HTERT RPE-1 (cell line): Measurements from ENCODE around the gene CDON.

Experiments used
- in situ Hi-C: fragments of 300-500 bp; cut with MboI; formaldehyde crosslinking; loops from 4 replicates; pipeline ENCODE4 v1.14.3; 2020; ENCODE audit warnings: low sequenced_read_pairs

The CDON gene

DNA sequence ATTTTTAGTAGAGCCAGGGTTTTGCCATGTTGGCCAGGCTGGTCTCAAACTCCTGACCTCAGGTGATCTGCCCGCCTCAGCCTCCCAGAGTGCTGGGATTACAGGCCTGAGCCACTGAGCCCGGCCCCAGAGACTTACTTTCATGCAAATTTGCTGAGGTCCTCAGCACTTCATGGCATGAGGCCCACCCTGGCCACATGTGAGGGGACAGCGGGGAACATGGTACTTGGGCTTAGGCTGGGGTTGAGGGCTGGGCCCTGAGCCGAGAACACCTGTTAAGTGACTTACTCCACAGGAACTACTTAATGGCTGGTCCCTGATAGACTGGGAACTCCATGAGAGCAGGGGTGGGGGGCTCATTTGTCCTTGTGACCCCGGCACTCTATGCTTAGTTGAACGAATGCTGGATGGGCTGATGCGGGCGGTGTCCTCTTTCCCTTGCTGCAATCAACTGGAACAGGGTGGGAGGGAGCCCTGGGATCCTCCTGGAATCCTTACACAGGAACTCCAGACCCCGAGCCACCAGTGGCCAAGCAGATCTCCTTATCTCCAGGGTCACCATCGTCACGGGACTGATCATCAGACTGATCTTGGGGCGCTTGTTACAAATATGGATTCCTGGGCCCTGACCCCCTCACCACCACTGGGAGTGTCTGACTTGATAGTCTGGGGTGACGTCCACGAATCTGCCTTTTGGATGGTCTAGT, 115.8 kb downstream of the CDON start:
- in situ Hi-C loops = no loop called here

DNA sequence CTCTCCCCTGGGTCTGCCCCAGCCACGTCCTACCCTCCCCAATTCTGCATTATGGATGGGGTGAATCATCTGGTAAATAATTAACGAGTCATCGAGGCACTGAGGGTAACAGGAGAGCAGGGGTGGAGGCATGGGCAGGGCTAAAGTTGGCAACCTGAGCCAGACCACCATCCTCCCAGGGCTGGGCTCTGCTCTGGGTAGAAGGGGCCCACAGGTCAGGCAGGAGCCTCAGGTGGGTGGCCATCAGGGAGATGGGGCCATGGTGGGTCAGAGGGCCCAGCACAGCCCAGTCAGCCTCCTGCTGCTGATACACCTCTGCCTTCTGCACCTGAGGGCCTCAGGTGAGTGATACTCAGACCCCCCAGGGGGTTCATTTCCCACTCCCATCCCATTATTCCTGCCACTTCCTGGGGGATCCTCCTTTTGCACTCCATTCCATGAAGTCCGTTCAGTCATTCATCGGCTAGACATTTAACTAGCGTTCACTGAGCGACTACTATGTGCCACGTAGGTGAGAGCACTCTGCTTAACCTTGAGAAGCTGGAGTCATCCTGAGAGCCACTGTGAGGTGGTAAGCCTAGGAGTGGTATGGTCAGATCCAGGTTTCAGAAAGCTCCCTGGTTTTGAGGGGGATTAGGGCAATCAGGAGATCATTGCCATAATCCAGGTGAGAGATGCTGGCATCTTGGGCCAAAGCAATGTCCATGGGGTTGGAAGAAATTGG, 116.7 kb downstream of the CDON start, which contains the start of gene VSIG10L2:
Gene VSIG10L2, plus strand, starts transcription at position 248 of the 724 bp plus-strand sequence. Its CDS starts 12 bp downstream, at position 260.
- in situ Hi-C loops = no loop called here

DNA sequence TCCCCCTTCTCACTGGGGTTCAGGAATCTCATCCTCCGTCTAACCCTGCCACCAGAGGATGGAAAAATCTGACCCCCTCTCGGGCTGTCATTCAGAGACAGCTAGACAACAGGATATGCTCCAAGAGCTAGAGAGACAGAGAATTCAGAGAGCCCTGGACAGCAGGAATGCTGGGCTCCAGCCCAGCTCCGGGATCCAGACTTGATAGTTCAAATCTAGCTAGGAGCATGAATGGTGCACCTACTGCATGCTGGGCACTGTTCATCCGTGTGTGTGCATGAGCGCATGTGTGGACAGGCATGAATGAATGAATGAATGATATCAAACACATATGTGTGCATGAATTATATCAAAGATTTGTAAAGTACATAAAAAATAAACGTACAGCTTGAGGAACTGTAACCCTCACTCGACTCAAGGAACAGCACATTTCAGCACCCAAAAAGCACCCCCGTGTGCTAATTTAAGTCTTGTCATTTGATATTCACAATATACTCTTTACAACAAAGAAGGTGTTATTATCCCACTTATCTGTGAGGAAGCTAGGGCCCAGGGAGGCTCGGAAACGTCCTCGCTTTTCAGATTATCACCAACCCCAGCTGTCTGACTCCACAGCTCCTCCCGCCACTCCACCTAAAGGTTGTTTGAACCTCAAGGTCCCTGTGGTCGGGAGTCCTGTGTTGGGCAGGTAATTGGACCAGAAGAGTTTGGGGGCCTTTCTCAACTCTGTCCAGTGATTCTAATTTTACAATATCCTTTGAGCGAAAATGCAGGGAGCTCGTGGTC, 117.5 kb downstream of the CDON start:
- in situ Hi-C loops = no loop called here

DNA sequence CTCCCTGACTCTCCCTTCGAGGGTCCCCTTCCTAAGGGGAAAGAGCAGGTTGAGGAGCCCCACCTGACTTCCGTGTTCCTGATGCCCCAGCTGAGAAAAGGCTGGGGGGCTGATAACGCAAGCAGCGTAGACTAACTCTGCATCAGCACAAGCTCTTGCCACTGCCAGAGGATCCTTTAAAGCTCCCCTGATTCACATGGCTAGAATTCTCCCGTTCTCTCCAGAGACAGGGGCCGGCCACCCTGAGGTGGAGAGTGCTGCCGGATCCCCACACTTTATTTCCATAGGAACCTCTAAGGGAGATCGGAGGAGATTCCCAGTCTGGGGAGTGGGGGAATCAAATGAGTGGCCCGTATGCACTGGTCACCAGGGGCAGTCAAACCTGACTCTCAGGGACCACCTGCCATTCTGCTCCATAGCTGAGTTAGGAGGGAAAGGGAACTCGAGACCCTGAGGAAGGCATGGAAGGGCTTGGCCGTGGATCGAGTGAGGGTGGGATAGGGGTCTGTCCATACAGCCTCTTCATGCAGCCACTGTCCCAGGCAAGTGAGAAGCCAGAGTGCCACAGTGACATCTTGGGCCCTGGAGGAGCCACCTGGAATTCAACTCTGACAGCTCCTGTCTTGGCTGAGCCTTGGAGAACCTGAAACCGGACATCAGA, 118.2 kb downstream of the CDON start:
- in situ Hi-C loops = no loop called here

DNA sequence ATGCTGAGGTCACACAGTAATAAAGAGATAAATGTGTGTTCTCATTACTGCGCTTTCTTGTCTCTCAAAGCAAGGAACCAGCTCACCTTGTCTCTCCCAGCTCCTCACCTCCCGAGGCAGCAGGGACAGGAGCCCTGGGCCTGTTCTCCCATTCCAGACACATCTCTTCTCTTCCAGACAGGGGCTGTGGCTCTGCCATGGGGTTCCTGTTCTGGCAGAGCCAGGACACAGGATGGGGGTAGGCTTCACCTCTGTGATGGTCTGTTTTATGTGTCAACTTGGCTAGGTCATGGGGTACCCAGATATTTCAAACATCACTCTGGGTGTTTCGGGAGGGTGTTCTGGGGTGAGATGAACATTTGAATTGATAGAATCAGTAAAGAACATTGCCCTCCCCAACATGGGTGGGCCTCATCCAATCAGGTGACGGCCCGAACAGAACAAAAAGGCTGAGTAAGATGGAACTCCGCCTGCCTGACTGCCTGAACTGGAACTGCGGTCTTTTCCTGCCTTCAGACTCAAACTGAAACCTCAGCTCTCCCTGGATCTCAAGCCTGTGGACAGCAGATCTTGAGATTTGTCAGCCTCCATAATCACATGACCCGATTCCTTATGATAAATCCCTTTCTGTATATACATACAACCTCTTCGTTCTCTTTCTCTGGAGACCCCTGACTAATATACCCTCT, 118.9 kb downstream of the CDON start:
- in situ Hi-C loops = no loop called here

DNA sequence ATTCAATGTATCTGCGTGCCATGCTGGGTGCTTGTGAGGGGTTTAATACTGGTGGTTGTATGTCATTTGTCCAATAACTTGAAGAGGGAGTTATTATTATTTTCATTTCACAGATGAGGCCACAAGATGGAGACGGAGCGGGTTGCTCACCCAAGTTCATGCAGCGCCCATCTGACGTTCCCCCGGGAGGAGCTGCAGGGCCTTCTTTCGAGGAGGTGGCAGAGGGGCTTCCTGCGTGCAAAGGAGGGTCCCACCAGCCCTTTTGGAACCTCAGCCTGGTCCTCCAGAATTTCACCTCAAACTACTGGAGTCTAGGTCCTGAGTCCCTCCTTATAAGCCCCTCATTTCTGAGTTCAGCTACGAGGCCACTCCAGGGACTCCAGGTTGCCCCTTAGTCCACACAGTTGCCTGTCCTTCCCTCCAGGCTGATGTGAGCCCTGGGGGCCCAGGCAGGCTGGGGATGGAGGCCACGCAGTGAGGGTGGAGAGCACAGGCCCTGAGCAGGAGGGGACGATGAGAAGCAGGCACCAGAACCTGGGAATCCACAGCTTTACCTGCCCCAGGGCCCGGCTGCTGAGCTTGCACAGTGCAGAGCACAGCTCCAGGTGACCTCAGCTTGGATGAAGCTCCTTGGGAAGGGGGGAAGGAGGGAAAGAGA, 119.8 kb downstream of the CDON start:
- in situ Hi-C loops = no loop called here

DNA sequence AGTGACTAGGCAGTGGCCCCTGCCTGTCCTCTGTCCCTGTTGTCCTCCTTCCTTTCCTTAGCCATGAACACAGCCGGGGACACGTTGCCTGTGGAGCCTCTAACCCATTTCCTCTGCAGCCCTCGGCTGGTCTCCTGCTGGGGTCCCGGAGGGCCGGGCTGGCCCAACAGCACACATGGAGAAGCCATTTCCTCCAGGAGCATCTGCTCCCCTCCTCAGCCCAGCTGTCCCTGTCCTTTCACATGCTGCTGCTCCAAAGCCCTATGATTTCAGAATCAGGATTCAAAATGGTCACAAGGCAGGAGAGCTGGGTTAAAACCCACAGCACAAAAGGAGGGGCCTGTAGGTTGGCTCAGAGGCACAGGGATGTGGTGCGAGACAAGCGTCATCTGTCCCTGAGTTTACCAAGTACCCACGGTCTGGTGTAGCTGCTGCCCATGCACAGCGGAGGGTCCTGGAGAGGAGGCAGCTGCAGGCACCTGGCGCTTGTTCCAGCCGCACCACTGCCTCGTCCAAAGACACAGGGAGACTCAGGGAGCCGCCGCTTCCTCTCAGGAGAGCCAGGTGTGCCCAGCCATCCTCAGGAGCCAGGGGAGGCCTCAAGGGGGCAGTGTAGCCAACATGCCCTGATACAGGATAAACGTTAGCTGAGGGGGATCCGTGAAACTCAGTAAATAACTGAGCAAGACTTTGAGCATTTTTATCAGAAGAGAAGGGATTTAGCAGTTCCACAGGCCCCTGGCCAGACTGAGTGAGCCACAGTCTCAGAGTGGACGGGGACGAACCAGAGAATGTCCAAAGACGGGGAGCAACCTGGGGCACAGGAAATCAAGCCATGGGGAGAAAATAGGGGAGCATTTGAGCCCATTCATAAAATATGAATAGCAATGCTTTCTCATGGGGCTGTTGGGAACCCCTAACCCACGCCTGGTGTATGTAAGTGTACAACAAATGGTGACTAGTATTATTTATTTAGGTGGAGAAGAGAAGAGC, 120.8 kb downstream of the CDON start:
- in situ Hi-C loops = no loop called here

DNA sequence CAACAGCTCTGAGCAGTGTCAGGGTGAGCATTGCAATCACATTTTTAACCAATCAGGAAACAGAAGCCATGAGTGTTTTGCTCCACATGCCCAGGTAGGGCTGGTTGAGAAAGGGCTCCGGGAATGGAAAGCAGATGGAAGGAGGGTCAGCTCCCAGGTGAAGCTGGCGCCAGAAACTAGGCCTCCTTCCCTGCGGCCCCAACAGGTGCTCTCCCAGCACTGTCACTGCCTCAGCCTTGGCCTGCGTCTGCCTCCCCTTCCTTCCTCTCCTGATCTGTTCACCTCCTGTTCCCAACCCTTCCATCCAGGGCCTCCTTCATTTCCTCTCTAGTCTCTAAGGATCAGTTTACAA, 121.4 kb downstream of the CDON start:
- in situ Hi-C loops = no loop called here

DNA sequence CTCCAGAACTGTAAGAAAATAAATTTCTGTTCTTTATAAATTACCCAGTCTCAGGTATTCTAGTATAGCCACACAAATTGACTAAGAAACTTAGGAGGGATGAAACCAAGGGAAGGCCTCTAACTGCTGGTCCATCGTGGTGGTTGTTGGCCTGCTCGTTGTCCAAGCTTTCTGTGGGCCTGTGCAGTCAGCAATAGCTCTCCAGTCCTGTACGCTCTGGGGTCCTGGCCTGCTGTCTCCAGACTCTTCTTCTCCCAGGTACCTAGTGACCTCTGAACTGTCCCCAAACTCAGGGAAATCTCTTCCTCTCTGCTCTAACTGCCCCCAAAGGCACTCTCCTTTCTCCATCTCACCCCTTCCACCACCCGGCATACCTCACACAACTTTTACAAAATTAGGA, 122.5 kb downstream of the CDON start:
- in situ Hi-C loops = no loop called here

DNA sequence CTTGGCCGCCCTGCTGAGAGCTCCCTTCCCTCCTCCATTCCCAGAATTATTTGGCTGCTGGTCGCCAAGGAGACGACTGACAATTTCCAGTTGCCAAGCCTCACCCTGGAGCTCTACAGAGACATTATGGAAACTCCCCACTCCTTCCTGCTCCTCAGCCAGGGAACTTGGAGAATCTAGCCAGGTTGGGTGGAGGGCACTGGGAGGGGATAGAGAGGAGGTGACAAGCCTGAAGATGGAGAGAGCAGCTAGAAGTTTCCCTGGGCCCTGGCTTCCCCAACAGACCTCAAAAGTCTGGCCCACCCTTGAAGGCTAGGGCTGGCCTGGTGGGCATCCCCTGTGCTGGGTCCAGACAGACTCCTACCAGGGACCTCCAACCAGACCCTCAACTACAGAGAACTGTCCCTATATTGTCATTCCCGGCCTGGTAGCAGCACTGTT, 123.6 kb downstream of the CDON start:
- in situ Hi-C loops = no loop called here

DNA sequence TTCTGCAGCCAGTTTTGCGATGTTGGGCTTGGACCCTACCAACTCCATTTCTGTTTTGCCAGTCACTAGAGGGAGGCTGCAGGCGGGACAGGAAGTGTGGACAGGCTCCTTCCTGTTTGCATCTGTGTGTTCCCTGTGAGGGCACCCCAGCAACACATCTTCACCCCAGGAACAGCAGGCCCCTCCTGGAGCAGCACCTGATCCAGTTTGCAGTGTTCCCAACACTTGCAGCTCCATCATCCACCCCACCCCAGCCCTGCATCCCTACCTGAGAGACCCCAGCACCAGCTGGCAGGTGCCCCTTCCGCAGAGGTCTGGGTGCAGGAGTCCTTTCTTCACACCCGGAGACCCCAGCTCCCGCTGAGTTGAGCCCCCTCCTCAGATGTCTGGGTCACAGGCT, 124.2 kb downstream of the CDON start:
- in situ Hi-C loops = no loop called here

DNA sequence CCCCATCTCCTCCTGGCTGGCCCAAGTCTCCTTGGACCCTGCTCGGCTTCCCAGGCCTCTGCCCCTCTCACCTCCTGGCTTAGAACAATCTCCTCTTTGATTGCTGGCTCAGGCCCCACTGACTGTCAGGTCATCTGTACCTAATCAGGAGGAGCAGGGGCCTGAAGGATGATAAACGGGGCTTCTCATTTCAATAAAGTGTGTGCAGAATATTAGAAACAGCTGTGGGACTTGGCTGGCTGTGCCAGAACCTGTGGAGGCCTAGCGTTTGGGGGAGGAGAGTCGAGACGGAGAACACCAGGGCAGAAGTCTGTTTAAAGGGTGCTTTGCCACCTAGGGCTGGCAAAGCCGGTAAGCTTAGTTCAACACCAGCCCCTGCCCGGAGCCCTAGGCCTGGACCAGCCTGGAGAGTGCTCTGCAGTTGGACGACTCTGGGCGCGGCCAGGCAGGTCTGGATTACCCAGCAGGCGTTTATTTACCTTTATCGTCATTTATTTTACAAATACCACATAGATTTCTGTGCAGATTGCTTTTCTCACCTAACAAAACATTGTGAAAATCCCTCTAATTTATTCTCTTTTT, 127.0 kb downstream of the CDON start:
- in situ Hi-C loops = no loop called here

DNA sequence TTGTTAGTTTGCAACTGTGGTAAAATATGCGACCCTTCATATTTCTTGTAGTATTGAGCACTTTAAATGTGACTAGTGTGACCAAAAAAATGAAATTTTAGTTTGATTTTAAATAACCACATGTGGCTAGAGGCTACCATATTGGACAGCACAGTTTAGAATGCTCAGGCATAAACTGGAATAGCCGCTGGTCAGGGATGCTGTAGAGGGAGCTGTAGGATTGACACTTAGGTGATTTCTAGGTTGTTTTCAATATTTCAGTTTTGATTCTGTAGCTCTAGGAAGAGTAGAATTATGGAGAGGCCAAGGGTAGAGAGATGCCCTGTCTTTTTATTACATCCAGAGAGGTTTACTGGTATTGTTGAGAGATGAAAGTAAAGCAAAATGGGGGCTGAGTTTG, 127.6 kb downstream of the CDON start:
- in situ Hi-C loops = no loop called here

DNA sequence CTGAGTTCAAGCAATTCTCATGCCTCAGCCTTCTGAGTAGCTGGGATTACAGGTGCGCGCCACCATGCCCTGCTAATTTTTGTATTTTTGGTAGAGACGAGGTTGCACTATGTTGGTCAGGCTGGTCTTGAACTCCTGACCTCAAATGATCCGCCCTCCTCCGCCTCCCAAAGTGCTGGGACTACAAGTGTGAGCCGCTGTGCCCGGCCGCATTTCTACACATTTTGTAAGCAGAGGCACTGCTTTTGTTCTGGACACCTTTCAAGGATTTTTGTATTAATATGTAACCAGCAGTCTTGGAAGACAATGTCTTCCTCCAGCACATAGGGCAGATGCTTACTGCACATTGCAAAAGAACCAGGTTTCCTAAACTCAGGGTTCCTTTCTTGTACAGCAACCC, 128.2 kb downstream of the CDON start:
- in situ Hi-C loops = no loop called here

DNA sequence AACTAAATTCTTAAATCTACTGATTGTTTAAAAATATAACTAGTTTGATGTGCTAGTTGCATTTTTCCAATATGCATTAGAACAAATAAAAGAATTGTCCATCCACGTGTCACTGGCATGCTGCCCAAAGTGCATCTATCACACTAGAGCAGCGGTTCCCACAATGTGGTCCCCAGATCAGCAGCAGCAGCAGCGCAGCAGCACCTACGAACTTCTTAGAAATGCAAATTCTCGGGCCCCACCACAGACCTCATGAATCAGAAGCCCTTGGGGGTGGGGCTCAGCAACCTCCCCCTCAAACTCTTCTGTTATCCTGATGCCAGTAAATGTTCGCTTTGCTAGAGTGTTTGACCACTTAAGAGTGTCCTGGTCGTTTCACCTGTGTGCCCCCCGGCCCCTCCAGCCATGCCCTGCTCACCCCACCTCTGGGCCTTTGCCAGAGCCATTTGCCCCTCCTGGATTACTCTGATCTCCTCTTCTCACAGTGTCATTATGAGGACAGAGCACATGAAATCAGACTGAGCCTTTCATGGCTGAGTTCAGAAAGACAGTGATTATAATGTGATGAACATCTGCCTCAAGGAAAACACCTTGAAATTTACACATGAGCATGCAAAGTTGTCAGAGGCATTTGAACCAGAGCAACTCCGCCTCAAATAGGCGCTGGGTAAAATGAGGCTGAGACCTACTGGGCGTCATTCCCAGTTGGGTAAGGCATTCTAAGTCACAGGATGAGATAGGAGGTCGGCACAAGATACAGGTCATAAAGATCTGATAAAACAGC, 129.4 kb downstream of the CDON start:
- in situ Hi-C loops = no loop called here

DNA sequence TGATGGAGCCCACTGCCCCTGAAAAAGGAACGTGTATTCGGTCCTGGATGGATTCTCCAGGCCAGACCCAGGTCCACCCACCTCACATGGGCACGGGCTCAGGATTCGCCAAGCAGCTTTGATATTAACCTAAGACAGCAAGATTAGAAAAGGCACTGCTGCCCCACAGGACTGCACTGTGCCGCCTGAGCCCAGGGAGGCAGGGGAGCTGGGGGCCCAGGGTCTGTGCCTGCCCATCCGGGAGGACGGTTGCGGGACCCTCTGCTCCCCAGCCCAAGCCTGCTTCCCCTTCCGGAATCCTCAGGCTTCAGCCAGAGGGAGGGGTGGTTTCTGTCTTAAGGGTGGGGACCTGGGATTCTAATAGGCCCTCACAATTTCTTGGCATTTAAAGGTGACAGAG, 130.4 kb downstream of the CDON start:
- in situ Hi-C loops = no loop called here

DNA sequence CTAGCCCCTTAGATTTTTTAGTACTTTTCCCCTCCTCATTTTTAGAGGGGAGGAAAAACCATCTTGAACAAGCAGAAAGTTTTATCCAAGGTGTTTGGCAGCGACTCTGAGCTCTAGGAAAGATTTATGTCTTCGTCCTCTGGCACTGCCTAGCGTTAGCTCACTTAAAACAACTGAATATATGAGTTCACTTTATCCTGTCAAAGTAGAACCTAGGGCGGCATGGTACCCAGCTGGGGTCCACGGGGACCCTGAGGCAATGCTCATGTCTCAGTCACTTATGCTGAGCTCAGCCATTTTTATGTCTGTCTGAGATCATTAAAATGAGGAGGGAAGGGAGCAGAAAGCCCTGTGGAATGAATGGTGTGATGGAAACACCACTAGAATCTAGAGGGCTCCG, 131.0 kb downstream of the CDON start:
- in situ Hi-C loops = no loop called here

DNA sequence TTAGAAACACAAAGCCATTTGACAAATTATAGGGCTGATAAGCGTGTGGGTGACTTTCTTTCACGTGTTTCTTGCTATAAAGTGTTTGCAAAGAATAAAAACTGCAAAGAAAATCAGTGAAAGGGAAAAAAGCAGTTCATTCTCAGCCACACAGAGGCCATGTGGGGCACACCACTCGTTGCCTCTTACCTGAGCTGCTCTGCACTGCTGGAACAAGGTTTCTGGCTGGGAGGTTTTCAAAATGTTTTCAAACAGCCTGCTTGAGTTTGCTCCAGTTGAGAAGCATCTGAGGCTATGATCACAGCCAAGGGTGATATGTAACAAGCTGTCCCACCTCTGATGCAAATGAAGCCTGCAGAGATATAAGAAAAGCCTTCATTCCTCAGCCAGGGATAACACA, 131.6 kb downstream of the CDON start:
- in situ Hi-C loops = no loop called here
